ENCODE results near the gene PLA2G6. TPM values are rescaled to one million over a fixed set of nuclear protein-coding genes. Genes with fewer than 3 reads are reported as not detected.

Gene PLA2G6
- total and polyA plus RNA-seq, 2 of the 8 experiments (the other 6 are each of a cell fraction or from before 2014, with no cell fraction given) = 13.2 to 21.0 TPM

- H3K4me1 ChIP-seq (replicated peaks in 1 of 4; ENCODE audit: control insufficient read depth in 3 of 4, insufficient read depth in 4 of 4, low read length in 3 of 4) = peaks cover 0 to 7% (median under 1%) of the 10 kb centered on the region in 4 experiments; a peak in 5 of 7 replicates
- no peaks in the 10 kb centered on the region for H3K79me1 ChIP-seq (ENCODE audit: low read depth, low read length)
- POLR2A ChIA-PET (ENCODE audit: partially characterized antibody) = no interaction called here
- H3K27me3 ChIP-seq (replicated peaks in 1 of 4; ENCODE audit: control insufficient read depth in 3 of 4, extremely low read depth in 1 of 4, insufficient read depth in 3 of 4, low read length in 3 of 4) = no peaks in the 10 kb centered on the region
- H2AFZ ChIP-seq (ENCODE audit: low read length) = no peak overlapping the region
- H3K4ac ChIP-seq (replicated peaks; ENCODE audit: insufficient read length, low read depth, low read length) = no peak overlapping the region
- H3K18ac ChIP-seq (ENCODE audit: extremely low read depth, low read length) = no peak overlapping the region
- no peaks in the 10 kb centered on the region for H3K36me3 ChIP-seq (ENCODE audit: control insufficient read depth in 2 of 4, insufficient read depth in 4 of 4, low read length in 3 of 4)
- no peak for DNase-seq (ENCODE audit: low read depth in 1 of 2, low spot score in 2 of 2)
- no peak overlapping the region for H3K27ac ChIP-seq (ENCODE audit: low read depth, low read length)
- H2BK120ac ChIP-seq (replicated peaks; ENCODE audit: low read depth, low read length) = no peak overlapping the region
- no peaks in the 10 kb centered on the region for H4K20me1 ChIP-seq (replicated peaks in 1 of 2; ENCODE audit: control insufficient read depth in 1 of 2, insufficient read depth in 2 of 2, low read length in 2 of 2)
- no peak overlapping the region for H4K8ac ChIP-seq (ENCODE audit: extremely low read depth, insufficient read depth, low read length)
- H4K91ac ChIP-seq (replicated peaks; ENCODE audit: insufficient read length, low read length) = no peak overlapping the region
- H3K9ac ChIP-seq (replicated peaks in 1 of 4; ENCODE audit: extremely low read depth in 1 of 4, low read depth in 3 of 4, low read length in 3 of 4) = no peak overlapping the region
- H3K23me2 ChIP-seq (ENCODE audit: low read depth, low read length) = peaks cover 1% of the 10 kb centered on the region; the same call in 1 of the 2 replicates
- H2BK12ac ChIP-seq (ENCODE audit: low read depth, low read length) = no peak overlapping the region
- H2AK5ac ChIP-seq (ENCODE audit: low read depth, low read length) = no peak overlapping the region
- no peak overlapping the region for H2BK20ac ChIP-seq (ENCODE audit: low read length)
- H3K4me2 ChIP-seq (ENCODE audit: insufficient read depth in 1 of 2, low read depth in 2 of 2, low read length in 2 of 2) = no peak overlapping the region
- no peak overlapping the region for H3K14ac ChIP-seq (ENCODE audit: insufficient read length)
- H4K5ac ChIP-seq (ENCODE audit: insufficient read length, low read depth, low read length) = no peak overlapping the region
- H2BK15ac ChIP-seq (ENCODE audit: low read length) = no peak overlapping the region
- CTCF ChIA-PET (ENCODE audit: partially characterized antibody) = interaction anchor here (0.7 to 3.0 kb wide), 12 partner anchors 9 to 99 kb away, joined by 3 to 23 read pairs (median 4); no protein-coding TSS in a partner anchor
- no peak overlapping the region for H2BK5ac ChIP-seq (ENCODE audit: low read depth, low read length)
- no peaks in the 10 kb centered on the region for H3K9me3 ChIP-seq (ENCODE audit: insufficient read depth in 2 of 2, low read depth in 1 of 2, low read length in 1 of 2)
- no peaks in the 10 kb centered on the region for H3K79me2 ChIP-seq (ENCODE audit: control insufficient read depth in 1 of 2, insufficient read depth in 2 of 2, low read length in 2 of 2)
- no peak overlapping the region for H3K23ac ChIP-seq (ENCODE audit: insufficient read length)
- no peak for FAIRE-seq
- H3K4me3 ChIP-seq (ENCODE audit: extremely low read depth in 1 of 4, insufficient read depth in 2 of 4, low read depth in 3 of 4, low read length in 4 of 4) = no peak overlapping the region
- WGBS, 2 experiments (ENCODE audit: extremely low coverage in 1 of 2, insufficient coverage in 1 of 2, insufficient read length in 1 of 2, insufficient replicate concordance in 2 of 2, low coverage in 1 of 2, low lambda C conversion rate in 2 of 2, missing lambda C conversion rate in 1 of 2) = 87% methylated on average over 8 of the region's 8 CpGs; no CpG with 5 or more reads in 1 of the 2 experiments
- no peak for TF ChIP-seq PHF8 (conservative IDR thresholded peaks at IDR 0.05; ENCODE audit: low read depth, low read length)
- no peak for TF ChIP-seq JUN (IDR thresholded peaks at IDR 0.05; ENCODE audit: low read depth, low read length)
- no peak for TF ChIP-seq RNF2 (IDR thresholded peaks at IDR 0.05; ENCODE audit: borderline replicate concordance, low read depth, low read length, missing control alignments, poor library complexity, severe bottlenecking)
- TF ChIP-seq CHD1 (IDR thresholded peaks at IDR 0.05; ENCODE audit: low read depth, low read length) = no peak
- TF ChIP-seq SUZ12 (IDR thresholded peaks at IDR 0.05; ENCODE audit: low read length) = no peak
- TF ChIP-seq SIX5 (IDR thresholded peaks at IDR 0.05; ENCODE audit: low read depth, low read length) = no peak
- no peak for TF ChIP-seq POLR2A (IDR thresholded peaks at IDR 0.05; ENCODE audit: control extremely low read depth in 1 of 2, low read depth in 2 of 2, low read length in 2 of 2)
- TF ChIP-seq JUND (IDR thresholded peaks at IDR 0.05; ENCODE audit: low read length) = no peak
- no peak for TF ChIP-seq GTF2F1 (IDR thresholded peaks at IDR 0.05; ENCODE audit: borderline replicate concordance, low read depth, low read length)
- H3K56ac ChIP-seq (replicated peaks; ENCODE audit: insufficient read length, low read depth, low read length) = no peak overlapping the region
Measured at GRCh38 chr22:38151126-38151500, 30.5 kb downstream of the PLA2G6 start.
